Small intestine (tissue), 7 donors: ENCODE measurements around the gene GIT1. TPM values are rescaled to one million over a fixed set of nuclear protein-coding genes. Genes with fewer than 3 reads are reported as not detected.
A peak's percentile ranks its signal among the peaks of the same experiment; 100 is the strongest.

Experiments
- DNase-seq, 2 donors: peaks; one replicate each; pipeline versions ENCODE4 v3.0.0 to v3.0.0-alpha.2; 2013
- FAIRE-seq: peaks from 2 replicates; lab custom pipeline; 2012; peaks lifted over from hg19 to GRCh38; lab: Jason Lieb, UNC
- H3K27ac ChIP-seq, 3 donors: one replicate each; pipeline ENCODE4 v1.5.1; 2013; ENCODE audit warnings: low read length in 2 of 3, mild to moderate bottlenecking in 2 of 3, control low read depth in 1 of 3, inconsistent platforms in 1 of 3, low read depth in 1 of 3, moderate library complexity in 1 of 3
- H3K27me3 ChIP-seq, 3 donors: one replicate each; pipeline ENCODE4 v1.6.1; 2013; ENCODE audit warnings: low read length in 3 of 3, inconsistent platforms in 1 of 3; ENCODE audit not compliant: control insufficient read depth in 3 of 3, insufficient read depth in 3 of 3
- H3K36me3 ChIP-seq, 3 donors: one replicate each; pipeline ENCODE4 v1.6.1; 2013; ENCODE audit warnings: low read length in 3 of 3, inconsistent platforms in 1 of 3, low read depth in 1 of 3, mild to moderate bottlenecking in 1 of 3, moderate library complexity in 1 of 3; ENCODE audit not compliant: control insufficient read depth in 3 of 3, insufficient read depth in 2 of 3
- H3K4me1 ChIP-seq, 3 donors: one replicate each; pipeline ENCODE4 v1.6.1; 2013; ENCODE audit warnings: low read length in 2 of 3, inconsistent platforms in 1 of 3, low read depth in 1 of 3, mild to moderate bottlenecking in 1 of 3, moderate library complexity in 1 of 3; ENCODE audit not compliant: control insufficient read depth in 3 of 3, insufficient read depth in 2 of 3
- H3K4me3 ChIP-seq, 3 donors: one replicate each; pipeline ENCODE4 v1.5.1; 2013; ENCODE audit warnings: low read length in 3 of 3, control low read depth in 1 of 3, inconsistent platforms in 1 of 3, low read depth in 1 of 3, mild to moderate bottlenecking in 1 of 3, moderate library complexity in 1 of 3
- H3K9me3 ChIP-seq, 2 donors: one replicate each; pipeline ENCODE4 v1.6.1; 2013; ENCODE audit warnings: low read depth in 1 of 2, low read length in 1 of 2; ENCODE audit not compliant: control insufficient read depth in 2 of 2, insufficient read depth in 1 of 2
- WGBS, 3 donors: extraction: QIAGEN DNeasy Blood & Tissue Kit; methylation state at CpG; one replicate each; pipeline ENCODE4 v1.1.7; 2013; 5-methylcytosine and 5-hydroxymethylcytosine counted together
- polyA plus RNA-seq, 4 donors: library from polyadenylated mRNA; stranded (reverse) in 3 of 4; unstranded in 1 of 4; fragments of 200-250 nt in 3 of 4; fragments of 120-200 nt in 1 of 4; gene quantifications; one replicate each; pipeline versions ENCODE4 v1.2.1 to v1.2.3, GENCODE V29; 2013
- donor health status: healthy with polysubstance abuse.
- donor health status: control.
- donor health status: control.
- donor health status: Bipolar disorder and iron deficiency.
- donor health status: healthy.

The GIT1 gene
- polyA plus RNA-seq, 4 donors: 19.7 to 36.2 (median 25.5) TPM

DNA sequence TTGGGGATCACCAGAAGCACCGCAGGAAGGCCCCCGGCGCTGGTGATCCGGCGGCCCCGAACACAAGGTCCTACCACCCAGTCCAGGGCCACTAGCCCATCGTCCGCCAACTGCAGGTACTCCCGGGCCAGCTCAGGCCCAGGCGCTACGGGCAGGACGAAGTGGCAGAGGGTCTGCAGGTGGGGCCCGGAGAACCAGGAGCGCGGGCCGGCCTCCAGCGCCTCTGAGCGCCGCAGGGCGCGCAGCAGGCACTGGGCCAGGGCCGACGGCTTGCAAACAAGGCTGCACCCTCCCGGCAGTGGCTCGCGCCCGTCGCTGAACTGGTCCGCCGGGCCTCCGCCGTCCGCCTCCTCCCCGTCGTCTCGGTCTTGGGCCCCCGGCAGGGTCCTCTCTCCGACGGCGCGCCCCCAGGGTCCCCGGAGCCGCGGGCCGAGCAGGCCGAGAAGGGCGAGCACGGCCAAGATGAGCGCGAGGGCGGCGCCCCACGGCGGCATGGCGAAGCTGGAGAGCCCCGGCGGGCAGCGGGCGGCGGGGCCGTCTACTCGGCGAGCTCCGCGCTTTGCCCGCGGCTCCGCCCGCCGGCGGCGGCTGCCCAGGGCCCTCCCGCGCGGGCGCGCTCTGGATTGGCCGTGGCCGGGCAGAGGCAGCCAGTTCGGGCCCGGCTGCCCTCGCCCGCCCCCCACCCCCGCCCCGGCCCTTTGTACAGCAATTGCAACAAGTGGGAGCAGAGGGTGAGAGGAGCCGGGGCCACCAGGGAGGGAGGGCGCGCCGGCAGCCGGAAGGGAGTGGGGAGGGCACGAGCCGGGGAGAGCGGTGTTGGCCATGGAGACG is 22.8 kb downstream of the GIT1 start, which contains the start of gene ABHD15:
ABHD15 (minus strand) TSS at position 565 of the 831 bp plus-strand sequence; CDS start at position 494, 71 bp downstream.
- Histone ChIP-seq H3K36me3 (peaks cover 0 to 43% (median 6%) of the 10 kb centered on the region in 3 donors), H3K4me1 (peaks cover 0 to 42% (median 8%) of the 10 kb centered on the region in 3 donors), H3K9me3 (no peaks in the 10 kb centered on the region), H3K4me3 (peak within 1 kb of the TSS; percentile 52 to 74 (median 68)), H3K27ac (peak within 1 kb of the TSS; percentile 86 to 99 (median 97)), H3K27me3 (peaks cover 0 to 8% (median 0%) of the 10 kb centered on the region in 3 donors)
- no peak for FAIRE-seq
- peak; percentile 84 to 93 for DNase-seq
- WGBS, 3 donors: 0 to 1% (median 1%) methylated on average over 76 to 94 of the region's 94 CpGs

- peak overlapping the region; percentile 74 to 97 (median 75) for H3K27ac ChIP-seq
- WGBS, 3 donors: 2 to 14% (median 6%) methylated on average over 41 to 55 of the region's 55 CpGs
- DNase-seq: peak; percentile 73 to 86
- no peak for FAIRE-seq
- peaks cover 0 to 8% (median 0%) of the 10 kb centered on the region in 3 donors for H3K27me3 ChIP-seq
- H3K4me3 ChIP-seq: peak overlapping the region; percentile 52 to 68 (median 57)
- peaks cover 0 to 39% (median 8%) of the 10 kb centered on the region in 3 donors for H3K4me1 ChIP-seq
- H3K36me3 ChIP-seq: peaks cover 0 to 41% (median 9%) of the 10 kb centered on the region in 3 donors
- H3K9me3 ChIP-seq: no peaks in the 10 kb centered on the region
Measured at GRCh38 chr17:29565643-29566472, 23.6 kb downstream of the GIT1 start.

DNA sequence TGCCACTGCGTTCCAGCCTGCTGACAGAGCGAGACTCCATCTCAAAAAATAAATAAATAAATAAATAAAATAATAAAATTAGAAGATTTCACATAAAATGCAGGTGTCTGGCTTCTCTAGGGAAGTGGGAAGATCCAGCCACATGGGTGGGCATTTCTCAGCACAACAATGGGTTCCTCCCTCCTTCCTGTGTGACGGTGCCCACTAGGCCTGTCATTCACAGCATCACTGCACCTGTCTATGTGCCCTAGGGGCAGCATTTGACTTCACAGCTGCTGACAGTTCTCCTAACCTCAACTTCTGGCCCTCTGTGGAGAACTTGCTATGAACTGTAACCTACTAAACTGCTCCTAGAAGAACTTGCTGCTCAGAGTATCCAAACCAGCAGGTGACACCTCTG is 25.6 kb downstream of the GIT1 start:
- H3K4me3 ChIP-seq: no peak overlapping the region
- WGBS, 3 donors: 93 to 100% (median 98%) methylated on average over 3 of the region's 3 CpGs
- H3K27ac ChIP-seq: no peak overlapping the region
- H3K36me3 ChIP-seq: peaks cover 0 to 31% (median 9%) of the 10 kb centered on the region in 3 donors
- FAIRE-seq: no peak
- no peak for DNase-seq
- H3K4me1 ChIP-seq: peaks cover 0 to 29% (median 6%) of the 10 kb centered on the region in 3 donors
- no peaks in the 10 kb centered on the region for H3K9me3 ChIP-seq
- peaks cover 0 to 8% (median 0%) of the 10 kb centered on the region in 3 donors for H3K27me3 ChIP-seq

DNA sequence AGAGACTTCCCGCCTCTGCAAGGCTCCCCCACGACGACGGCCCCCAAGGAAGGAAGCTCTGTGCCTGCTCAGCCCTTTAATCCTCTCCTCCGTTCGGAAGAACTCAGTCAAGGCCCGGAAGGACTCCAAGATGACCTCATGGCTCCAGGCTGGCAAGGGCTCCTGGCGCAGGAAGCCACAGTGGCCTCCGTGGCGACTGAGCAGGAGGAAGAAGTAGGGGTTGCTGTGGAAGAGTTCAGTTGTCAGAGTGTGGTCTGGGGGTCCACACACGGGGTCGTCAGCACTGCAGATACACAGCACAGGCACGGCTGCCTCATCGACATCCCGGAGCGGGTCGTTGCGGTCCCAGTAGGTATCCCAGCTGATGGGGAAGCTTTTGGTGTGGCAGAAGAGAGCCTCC is 26.8 kb downstream of the GIT1 start:
- H3K9me3 ChIP-seq: no peaks in the 10 kb centered on the region
- H3K27ac ChIP-seq: peak overlapping the region in 2 of 3 donors; percentile 6 to 41
- WGBS, 3 donors: 85 to 91% (median 87%) methylated on average over 18 of the region's 18 CpGs
- no peak for FAIRE-seq
- peaks cover 0 to 31% (median 9%) of the 10 kb centered on the region in 3 donors for H3K36me3 ChIP-seq
- peaks cover under 1 to 30% (median 6%) of the 10 kb centered on the region in 3 donors for H3K4me1 ChIP-seq
- no peak overlapping the region for H3K4me3 ChIP-seq
- DNase-seq: no peak
- H3K27me3 ChIP-seq: peaks cover 0 to 8% (median 0%) of the 10 kb centered on the region in 3 donors

DNA sequence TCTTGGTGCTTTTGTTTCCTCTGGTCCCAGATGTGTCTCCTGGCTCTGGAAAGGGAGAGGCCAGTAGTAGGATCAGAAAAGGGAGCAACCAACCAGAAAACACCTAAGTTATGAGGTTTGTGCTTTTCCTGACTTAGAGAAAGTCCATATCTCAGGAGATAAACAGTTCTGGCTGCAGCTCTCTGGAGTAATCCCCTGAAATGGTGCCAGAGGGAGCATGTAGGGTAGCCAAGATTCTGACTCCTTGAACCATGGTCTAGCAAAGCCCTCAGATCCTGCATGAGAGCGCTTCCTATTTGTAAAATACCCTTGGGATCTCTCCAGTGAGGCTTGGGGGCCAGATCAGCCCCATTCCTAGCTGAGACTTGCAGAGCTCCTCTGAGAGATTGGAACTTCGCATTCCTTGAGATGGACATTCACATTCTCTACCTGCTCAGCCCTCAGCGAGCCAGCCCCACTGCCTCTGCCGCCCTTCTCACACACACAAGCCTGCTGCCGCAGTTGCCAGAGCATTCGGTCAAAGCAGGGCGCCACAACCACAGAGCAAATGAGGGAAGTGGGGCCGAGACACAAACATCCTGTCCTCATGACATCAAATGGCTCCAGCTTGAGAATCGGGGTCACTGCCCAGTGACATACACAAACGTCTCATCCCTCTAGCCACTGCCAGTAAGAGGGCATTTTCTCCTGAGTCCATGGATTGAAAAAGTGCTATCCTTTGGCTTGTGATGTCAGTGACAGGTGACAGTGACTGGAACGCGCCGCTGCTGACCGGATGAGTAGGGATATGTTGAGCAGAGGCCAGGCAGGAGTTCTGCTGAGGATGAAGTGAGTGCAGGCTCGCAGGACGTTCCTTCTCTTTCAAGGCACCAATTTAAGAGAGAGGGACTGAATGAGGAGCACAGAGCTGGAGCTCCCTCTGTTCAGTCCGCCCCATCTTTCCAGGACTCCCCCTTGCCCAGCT is 27.6 kb downstream of the GIT1 start:
- H3K9me3 ChIP-seq: no peaks in the 10 kb centered on the region
- no peak for FAIRE-seq
- peaks cover 0 to 8% (median 0%) of the 10 kb centered on the region in 3 donors for H3K27me3 ChIP-seq
- no peak overlapping the region for H3K4me3 ChIP-seq
- peak in 1 of 2 donors; percentile 15 for DNase-seq
- H3K4me1 ChIP-seq: peaks cover 2 to 37% (median 6%) of the 10 kb centered on the region in 3 donors
- H3K27ac ChIP-seq: peak overlapping the region in 1 of 3 donors; percentile 41
- H3K36me3 ChIP-seq: peaks cover 0 to 31% (median 9%) of the 10 kb centered on the region in 3 donors
- 65 to 87% (median 78%) methylated on average over 17 of the region's 17 CpGs for WGBS, 3 donors

- Histone ChIP-seq H3K9me3 (no peaks in the 10 kb centered on the region), H3K27ac (peak overlapping the region in 1 of 3 donors; percentile 22), H3K4me1 (peaks cover 2 to 31% (median 7%) of the 10 kb centered on the region in 3 donors), H3K27me3 (peaks cover 0 to under 1% (median 0%) of the 10 kb centered on the region in 3 donors), H3K4me3 (no peak overlapping the region), H3K36me3 (peaks cover 0 to 31% (median 9%) of the 10 kb centered on the region in 3 donors)
- DNase-seq (no peak), FAIRE-seq (no peak)
- WGBS, 3 donors: 74 to 92% (median 87%) methylated on average over 6 of the region's 6 CpGs
Measured at GRCh38 chr17:29560316-29560715, 29.1 kb downstream of the GIT1 start.

GRCh38 chr17:29559640-29560039 is 29.8 kb downstream of the GIT1 start:
- no peak for FAIRE-seq
- no peak overlapping the region for H3K27ac ChIP-seq

More at GRCh38 chr17:29559640-29560039, 29.8 kb downstream of the GIT1 start:
- DNase-seq: no peak
- H3K4me3 ChIP-seq: no peak overlapping the region
- H3K27me3 ChIP-seq: no peaks in the 10 kb centered on the region
- H3K36me3 ChIP-seq: peaks cover 0 to 27% (median 9%) of the 10 kb centered on the region in 3 donors
- WGBS, 3 donors: 92 to 93% (median 93%) methylated on average over 2 of the region's 2 CpGs
- no peaks in the 10 kb centered on the region for H3K9me3 ChIP-seq
- peaks cover 2 to 31% (median 6%) of the 10 kb centered on the region in 3 donors for H3K4me1 ChIP-seq
